ENCODE measurements around the gene MVB12B.

GRCh38 chr9:126376311-126377175 lies 49.9 kb downstream of the MVB12B start:
- TF ChIP-seq YY1 (IDR thresholded peaks at IDR 0.05; ENCODE audit: insufficient read depth, insufficient read length) (no peak), ZNF274 (IDR thresholded peaks at IDR 0.05; ENCODE audit: low read depth, low read length) (no peak)
